Mucosa of rectum (tissue), 2 donors: ENCODE data around the gene ITPR1.

ENCODE experiments used
- H3K27ac ChIP-seq, 2 donors: one replicate each; pipeline ENCODE4 v1.7.0; 2013; ENCODE audit warnings: inconsistent platforms in 2 of 2, low read depth in 2 of 2, low read length in 2 of 2
- H3K27me3 ChIP-seq, 2 donors: one replicate each; pipeline ENCODE4 v1.7.0; 2013; ENCODE audit warnings: low read length in 2 of 2; ENCODE audit not compliant: control insufficient read depth in 2 of 2, insufficient read depth in 2 of 2
- H3K36me3 ChIP-seq, 2 donors: one replicate each; pipeline ENCODE4 v1.7.0; 2013; ENCODE audit warnings: low read length in 2 of 2; ENCODE audit not compliant: control insufficient read depth in 2 of 2, insufficient read depth in 2 of 2
- H3K4me1 ChIP-seq, 2 donors: one replicate each; pipeline ENCODE4 v1.7.0; 2013; ENCODE audit warnings: low read length in 2 of 2, mild to moderate bottlenecking in 1 of 2; ENCODE audit not compliant: control insufficient read depth in 2 of 2, insufficient read depth in 2 of 2
- H3K4me3 ChIP-seq, 2 donors: one replicate each; pipeline ENCODE4 v1.7.0; 2013; ENCODE audit warnings: low read length in 2 of 2
- H3K9ac ChIP-seq, 2 donors: one replicate each; pipeline ENCODE4 v1.7.0; 2013; ENCODE audit warnings: low read length in 2 of 2, low read depth in 1 of 2, mild to moderate bottlenecking in 1 of 2
- H3K9me3 ChIP-seq, 2 donors: one replicate each; pipeline ENCODE4 v1.7.0; 2013; ENCODE audit warnings: low read length in 2 of 2; ENCODE audit not compliant: control insufficient read depth in 2 of 2
- donor health status: healthy.
- donor health status: Normal muscosa, but diverticular disease.

ITPR1 gene

GRCh38 chr3:4808637-4809036, 315.5 kb downstream of the ITPR1 start:
- H3K36me3 ChIP-seq, result peaks cover 0 to 2% of the 10 kb centered on the region in 2 donors
- H3K9me3 ChIP-seq, result no peaks in the 10 kb centered on the region
- H3K4me1 ChIP-seq, result peaks cover 0 to 4% of the 10 kb centered on the region in 2 donors
- no peak overlapping the region for H3K4me3 ChIP-seq
- H3K27me3 ChIP-seq, result no peaks in the 10 kb centered on the region
- H3K9ac ChIP-seq, result no peak overlapping the region
- no peak overlapping the region for H3K27ac ChIP-seq

DNA sequence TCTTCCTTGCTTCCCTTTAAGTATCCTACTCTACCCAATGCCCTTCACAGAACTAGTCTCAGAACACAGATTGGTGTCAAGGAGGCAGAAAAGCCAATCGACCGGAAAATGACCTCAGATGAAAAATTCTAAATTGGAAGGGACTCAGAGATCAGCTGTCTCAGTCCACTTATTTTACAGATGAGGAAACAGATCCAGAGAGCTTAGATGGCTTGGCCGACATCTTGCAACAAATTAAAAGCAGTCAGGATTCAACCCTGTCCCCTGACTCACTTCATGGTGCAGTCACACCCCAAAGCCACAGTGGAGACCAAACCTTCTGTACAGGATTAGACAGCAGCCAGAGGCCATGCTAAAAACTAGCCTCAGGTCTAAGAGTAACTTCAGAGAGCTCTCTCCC, 316.8 kb downstream of the ITPR1 start:
- H3K9ac ChIP-seq, result no peak overlapping the region
- H3K36me3 ChIP-seq, result peaks cover under 1 to 2% of the 10 kb centered on the region in 2 donors
- H3K27ac ChIP-seq, result no peak overlapping the region

DNA sequence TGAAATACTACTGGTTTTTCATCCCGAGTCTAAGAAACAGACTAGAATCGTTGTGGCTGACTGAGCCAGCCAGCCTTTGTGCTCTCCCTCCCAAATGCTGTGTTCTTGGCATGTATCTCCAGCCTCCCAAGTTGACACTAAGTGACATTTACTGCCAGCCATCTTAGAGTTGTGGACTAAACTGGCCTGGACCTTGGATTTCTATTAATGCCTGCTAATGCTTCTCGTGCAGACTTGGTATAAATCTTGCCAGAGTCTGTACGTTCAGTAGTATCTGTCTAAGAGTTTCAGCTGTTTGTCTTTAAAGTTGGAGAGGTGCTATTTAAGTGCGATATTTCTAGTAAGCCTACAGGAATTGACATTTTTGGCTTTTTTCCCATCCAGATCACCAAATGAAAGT, 319.4 kb downstream of the ITPR1 start:
- Histone ChIP-seq H3K27ac (no peak overlapping the region), H3K36me3 (peaks cover 2% of the 10 kb centered on the region in 2 donors), H3K9me3 (peaks cover 2 to 4% of the 10 kb centered on the region in 2 donors)

More for the DNA sequence above, 316.8 kb downstream of the ITPR1 start:
- H3K4me1 ChIP-seq, result peaks cover 0 to 4% of the 10 kb centered on the region in 2 donors
- no peaks in the 10 kb centered on the region for H3K27me3 ChIP-seq
- no peak overlapping the region for H3K4me3 ChIP-seq
- H3K9me3 ChIP-seq, result no peaks in the 10 kb centered on the region

DNA sequence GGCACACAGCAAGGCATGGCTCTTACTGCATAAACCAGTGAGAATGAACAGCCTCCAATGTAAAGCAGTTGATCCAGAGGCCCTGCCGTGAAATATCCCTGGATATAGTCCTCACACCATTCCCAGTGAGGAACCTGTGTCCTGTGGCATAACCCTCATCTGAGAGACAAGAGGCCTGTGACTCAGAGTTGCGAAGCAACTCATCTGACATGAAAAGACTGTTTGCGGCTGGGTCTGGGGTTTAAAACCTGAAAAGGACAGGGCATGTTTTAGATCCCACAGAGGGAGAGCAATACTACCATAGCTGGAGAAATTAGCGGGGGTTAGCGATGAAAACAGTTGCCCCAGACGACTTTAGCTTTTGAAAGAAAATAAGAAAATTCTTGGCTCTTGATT, 320.8 kb downstream of the ITPR1 start:
- H3K27me3 ChIP-seq, result no peaks in the 10 kb centered on the region
- H3K9me3 ChIP-seq, result peaks cover 2 to 4% of the 10 kb centered on the region in 2 donors
- no peak overlapping the region for H3K9ac ChIP-seq
- H3K36me3 ChIP-seq, result peaks cover 2 to 6% of the 10 kb centered on the region in 2 donors
- peaks cover 0 to 1% of the 10 kb centered on the region in 2 donors for H3K4me1 ChIP-seq
- no peak overlapping the region for H3K4me3 ChIP-seq
- H3K27ac ChIP-seq, result no peak overlapping the region

More for the DNA sequence above, 319.4 kb downstream of the ITPR1 start:
- peaks cover 0 to 4% of the 10 kb centered on the region in 2 donors for H3K4me1 ChIP-seq
- H3K27me3 ChIP-seq, result no peaks in the 10 kb centered on the region
- H3K4me3 ChIP-seq, result no peak overlapping the region
- H3K9ac ChIP-seq, result no peak overlapping the region

- Histone ChIP-seq H3K27ac (no peak overlapping the region), H3K4me3 (no peak overlapping the region), H3K36me3 (peaks cover 2 to 6% of the 10 kb centered on the region in 2 donors), H3K4me1 (no peaks in the 10 kb centered on the region), H3K9me3 (peaks cover 2 to 4% of the 10 kb centered on the region in 2 donors), H3K9ac (no peak overlapping the region), H3K27me3 (no peaks in the 10 kb centered on the region)
These were observed 321.3 kb downstream of the ITPR1 start for GRCh38 chr3:4814305-4814903.

DNA sequence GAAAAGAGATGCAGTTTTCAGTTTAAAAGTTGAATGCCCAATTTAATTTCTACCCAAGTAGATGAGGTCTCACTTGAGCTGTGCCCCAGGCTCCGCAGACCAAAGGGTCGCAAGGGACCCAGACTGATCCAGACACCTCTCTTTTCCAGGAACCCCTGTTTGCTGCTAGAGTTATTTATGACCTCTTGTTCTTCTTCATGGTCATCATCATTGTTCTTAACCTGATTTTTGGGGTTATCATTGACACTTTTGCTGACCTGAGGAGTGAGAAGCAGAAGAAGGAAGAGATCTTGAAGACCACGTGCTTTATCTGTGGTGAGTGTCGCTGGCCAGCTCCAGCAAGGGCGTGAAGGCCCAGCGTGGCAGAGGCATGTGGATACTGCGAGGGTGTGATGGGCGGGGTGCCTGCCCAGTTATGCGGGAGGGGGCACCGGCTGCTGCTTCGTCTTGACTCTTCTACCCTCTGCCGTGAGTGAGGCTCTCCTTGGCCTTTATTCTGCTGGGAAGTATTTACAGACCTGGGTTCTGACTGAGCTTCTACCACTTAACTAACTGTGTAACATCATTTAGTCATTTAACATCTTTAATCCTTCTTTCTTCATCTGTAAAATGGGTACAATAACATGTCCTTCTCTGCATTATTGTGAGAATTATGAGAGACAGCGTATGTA, 321.9 kb downstream of the ITPR1 start:
- no peaks in the 10 kb centered on the region for H3K4me1 ChIP-seq
- no peak overlapping the region for H3K9ac ChIP-seq
- no peaks in the 10 kb centered on the region for H3K27me3 ChIP-seq
- peaks cover 2 to 6% of the 10 kb centered on the region in 2 donors for H3K36me3 ChIP-seq
- no peak overlapping the region for H3K27ac ChIP-seq
- H3K9me3 ChIP-seq, result peaks cover 2 to 4% of the 10 kb centered on the region in 2 donors
- H3K4me3 ChIP-seq, result no peak overlapping the region

- Histone ChIP-seq H3K36me3 (peaks cover 0 to 6% of the 10 kb centered on the region in 2 donors), H3K4me3 (no peak overlapping the region), H3K4me1 (no peaks in the 10 kb centered on the region), H3K27ac (no peak overlapping the region), H3K9ac (no peak overlapping the region), H3K27me3 (no peaks in the 10 kb centered on the region), H3K9me3 (peaks cover 2 to 4% of the 10 kb centered on the region in 2 donors)
These were observed 323.2 kb downstream of the ITPR1 start for GRCh38 chr3:4816306-4816705.

GRCh38 chr3:4816718-4817117, 323.6 kb downstream of the ITPR1 start:
- peaks cover 0 to 6% of the 10 kb centered on the region in 2 donors for H3K36me3 ChIP-seq
- H3K9me3 ChIP-seq, result peaks cover 2 to 4% of the 10 kb centered on the region in 2 donors
- H3K4me3 ChIP-seq, result no peak overlapping the region
- H3K27me3 ChIP-seq, result no peaks in the 10 kb centered on the region
- no peaks in the 10 kb centered on the region for H3K4me1 ChIP-seq
- no peak overlapping the region for H3K27ac ChIP-seq
- no peak overlapping the region for H3K9ac ChIP-seq

DNA sequence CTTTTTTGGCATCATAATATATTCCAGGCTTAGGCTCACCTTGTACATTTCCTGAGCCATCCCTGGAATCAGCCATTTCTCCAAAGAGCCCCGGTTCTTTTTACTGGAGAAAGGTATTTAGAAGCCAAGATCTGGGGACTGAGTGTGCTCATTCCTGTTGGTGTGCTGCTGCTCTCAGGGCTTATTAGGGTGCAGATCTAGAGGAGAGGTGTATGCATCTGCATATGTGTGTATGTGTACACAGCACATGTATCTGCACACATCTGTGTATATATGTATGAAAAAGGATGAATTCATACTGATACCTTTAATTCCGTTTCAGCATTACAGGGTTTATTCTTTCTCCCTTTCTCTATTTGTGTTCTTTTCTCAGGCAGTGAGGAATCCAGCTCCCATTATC, 324.0 kb downstream of the ITPR1 start:
- Histone ChIP-seq H3K4me3 (no peak overlapping the region), H3K4me1 (no peaks in the 10 kb centered on the region), H3K27me3 (no peaks in the 10 kb centered on the region), H3K9me3 (peaks cover 2 to 4% of the 10 kb centered on the region in 2 donors), H3K9ac (no peak overlapping the region), H3K27ac (no peak overlapping the region), H3K36me3 (peaks cover 0 to 6% of the 10 kb centered on the region in 2 donors)

- no peak overlapping the region for H3K27ac ChIP-seq
- H3K4me3 ChIP-seq, result no peak overlapping the region
- H3K9ac ChIP-seq, result no peak overlapping the region
- peaks cover 2 to 4% of the 10 kb centered on the region in 2 donors for H3K9me3 ChIP-seq
- H3K4me1 ChIP-seq, result no peaks in the 10 kb centered on the region
- H3K27me3 ChIP-seq, result no peaks in the 10 kb centered on the region
- peaks cover 0 to 6% of the 10 kb centered on the region in 2 donors for H3K36me3 ChIP-seq
These were observed 325.0 kb downstream of the ITPR1 start for GRCh38 chr3:4818164-4818563.
